ENCODE results near the gene CASQ2. TPM values are rescaled to one million over a fixed set of nuclear protein-coding genes. Genes with fewer than 3 reads are reported as not detected.

CASQ2 gene
- polyA plus RNA-seq, 3 donors: not detected

DNA sequence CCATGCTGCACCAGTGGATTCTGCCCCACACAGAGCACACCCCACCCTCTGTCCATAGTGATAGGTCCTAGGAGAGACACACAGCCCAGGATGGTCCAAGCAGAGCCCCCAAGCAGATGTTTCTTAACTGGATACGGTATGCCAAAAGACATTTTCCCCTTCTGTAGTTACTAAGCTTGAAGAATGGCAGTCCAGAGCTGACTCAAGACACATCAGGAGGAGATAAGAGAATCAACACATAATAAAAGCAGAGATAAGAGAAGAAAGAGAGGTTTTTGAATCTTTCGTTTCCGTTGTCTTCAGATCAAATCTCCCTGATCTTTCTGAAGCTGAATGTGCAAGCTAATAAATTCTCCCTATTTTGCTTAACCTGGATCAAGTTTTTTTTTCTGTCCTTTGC is 21.8 kb upstream of the CASQ2 start:
- Histone ChIP-seq H4K20me1 (ENCODE audit: insufficient read depth, low read length) (no peaks in the 10 kb centered on the region), H3K4me1 (ENCODE audit: control insufficient read depth in 1 of 2, insufficient read depth in 2 of 2, low read length in 2 of 2) (no peaks in the 10 kb centered on the region), H3K36me3 (replicated peaks in 1 of 2; ENCODE audit: control insufficient read depth in 1 of 2, insufficient read depth in 2 of 2, low read length in 2 of 2) (no peaks in the 10 kb centered on the region), H3K4me2 (replicated peaks; ENCODE audit: extremely low read depth, low read length, poor library complexity, severe bottlenecking) (no peak overlapping the region), H2AFZ (ENCODE audit: insufficient read depth, low read depth, low read length, poor library complexity, severe bottlenecking) (no peak overlapping the region), H3K9me3 (replicated peaks in 1 of 2; ENCODE audit: control insufficient read depth in 1 of 2, insufficient read depth in 1 of 2, low read length in 2 of 2) (no peaks in the 10 kb centered on the region), H3K4me3 (replicated peaks in 1 of 3; ENCODE audit: low read depth in 2 of 3, low read length in 3 of 3) (no peak overlapping the region), H3K79me2 (ENCODE audit: insufficient read depth, low read length) (no peaks in the 10 kb centered on the region), H3K27me3 (ENCODE audit: control insufficient read depth in 2 of 2, insufficient read depth in 2 of 2, low read length in 2 of 2) (no peaks in the 10 kb centered on the region), H3K9ac (ENCODE audit: insufficient read depth, low read length, poor library complexity, severe bottlenecking) (no peak overlapping the region), H3K27ac (ENCODE audit: low read depth in 1 of 2, low read length in 2 of 2) (no peak overlapping the region)
- intact Hi-C loops (cut with micrococcal nuclease): no loop called here
- TF ChIP-seq, protein P1, sequence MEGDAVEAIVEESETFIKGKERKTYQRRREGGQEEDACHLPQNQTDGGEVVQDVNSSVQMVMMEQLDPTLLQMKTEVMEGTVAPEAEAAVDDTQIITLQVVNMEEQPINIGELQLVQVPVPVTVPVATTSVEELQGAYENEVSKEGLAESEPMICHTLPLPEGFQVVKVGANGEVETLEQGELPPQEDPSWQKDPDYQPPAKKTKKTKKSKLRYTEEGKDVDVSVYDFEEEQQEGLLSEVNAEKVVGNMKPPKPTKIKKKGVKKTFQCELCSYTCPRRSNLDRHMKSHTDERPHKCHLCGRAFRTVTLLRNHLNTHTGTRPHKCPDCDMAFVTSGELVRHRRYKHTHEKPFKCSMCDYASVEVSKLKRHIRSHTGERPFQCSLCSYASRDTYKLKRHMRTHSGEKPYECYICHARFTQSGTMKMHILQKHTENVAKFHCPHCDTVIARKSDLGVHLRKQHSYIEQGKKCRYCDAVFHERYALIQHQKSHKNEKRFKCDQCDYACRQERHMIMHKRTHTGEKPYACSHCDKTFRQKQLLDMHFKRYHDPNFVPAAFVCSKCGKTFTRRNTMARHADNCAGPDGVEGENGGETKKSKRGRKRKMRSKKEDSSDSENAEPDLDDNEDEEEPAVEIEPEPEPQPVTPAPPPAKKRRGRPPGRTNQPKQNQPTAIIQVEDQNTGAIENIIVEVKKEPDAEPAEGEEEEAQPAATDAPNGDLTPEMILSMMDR (IDR thresholded peaks at IDR 0.05): no peak
- no peak for DNase-seq
- Mint-ChIP-seq H3K9me3 (peaks cover 0 to 17% (median 5%) of the 10 kb centered on the region in 7 donors), H3K4me3 (no peak overlapping the region), H3K27ac (no peak overlapping the region), H3K4me1 (no peaks in the 10 kb centered on the region), H3K36me3 (no peaks in the 10 kb centered on the region), H3K27me3 (ENCODE audit: low read depth in 3 of 3) (peaks cover 9 to 18% (median 10%) of the 10 kb centered on the region in 3 donors)
- WGBS (ENCODE audit: insufficient coverage): no CpG with 5 or more reads among the region's 3 CpGs

DNA sequence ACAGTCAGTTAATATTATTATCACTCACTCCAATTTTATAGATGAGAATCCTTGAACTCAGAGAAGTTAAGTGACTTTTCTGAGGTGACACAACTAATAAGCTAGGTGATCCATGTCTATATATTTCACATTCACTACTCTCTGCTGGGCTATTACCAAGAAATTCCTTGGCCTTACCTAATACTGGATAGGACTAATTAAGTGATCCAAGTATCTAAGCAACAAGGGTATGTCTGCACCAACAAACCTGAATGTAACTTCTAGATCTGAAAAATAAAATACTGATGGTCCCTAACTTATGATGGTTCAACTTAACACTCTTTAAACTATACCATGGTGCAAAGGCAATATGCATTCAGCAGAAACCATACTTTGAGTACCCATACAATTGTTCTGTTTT is 14.8 kb upstream of the CASQ2 start:
- peaks cover 0 to 11% (median 6%) of the 10 kb centered on the region in 3 donors for H3K27me3 Mint-ChIP-seq (ENCODE audit: low read depth in 3 of 3)
- no peak for DNase-seq
- H3K27me3 ChIP-seq (ENCODE audit: control insufficient read depth in 2 of 2, insufficient read depth in 2 of 2, low read length in 2 of 2): no peaks in the 10 kb centered on the region

More for the DNA sequence above, 14.8 kb upstream of the CASQ2 start:
- H3K4me2 ChIP-seq (replicated peaks; ENCODE audit: extremely low read depth, low read length, poor library complexity, severe bottlenecking): no peak overlapping the region
- H3K4me3 ChIP-seq (replicated peaks in 1 of 3; ENCODE audit: low read depth in 2 of 3, low read length in 3 of 3): no peak overlapping the region
- no peak overlapping the region for H3K4me3 Mint-ChIP-seq
- no peak overlapping the region for H3K27ac Mint-ChIP-seq
- no peaks in the 10 kb centered on the region for H4K20me1 ChIP-seq (ENCODE audit: insufficient read depth, low read length)
- H3K9me3 Mint-ChIP-seq: peaks cover 2 to 19% (median 5%) of the 10 kb centered on the region in 7 donors
- no peaks in the 10 kb centered on the region for H3K4me1 Mint-ChIP-seq
- no peak overlapping the region for H2AFZ ChIP-seq (ENCODE audit: insufficient read depth, low read depth, low read length, poor library complexity, severe bottlenecking)
- H3K27ac ChIP-seq (ENCODE audit: low read depth in 1 of 2, low read length in 2 of 2): no peak overlapping the region
- no peak overlapping the region for H3K9ac ChIP-seq (ENCODE audit: insufficient read depth, low read length, poor library complexity, severe bottlenecking)
- no peaks in the 10 kb centered on the region for H3K36me3 Mint-ChIP-seq
- TF ChIP-seq, protein P1 (IDR thresholded peaks at IDR 0.05): no peak
- no peaks in the 10 kb centered on the region for H3K4me1 ChIP-seq (ENCODE audit: control insufficient read depth in 1 of 2, insufficient read depth in 2 of 2, low read length in 2 of 2)
- no peaks in the 10 kb centered on the region for H3K9me3 ChIP-seq (replicated peaks in 1 of 2; ENCODE audit: control insufficient read depth in 1 of 2, insufficient read depth in 1 of 2, low read length in 2 of 2)
- no peaks in the 10 kb centered on the region for H3K79me2 ChIP-seq (ENCODE audit: insufficient read depth, low read length)
- intact Hi-C loops (cut with micrococcal nuclease): no loop called here
- no peaks in the 10 kb centered on the region for H3K36me3 ChIP-seq (replicated peaks in 1 of 2; ENCODE audit: control insufficient read depth in 1 of 2, insufficient read depth in 2 of 2, low read length in 2 of 2)
